Fibroblast of lung (primary cell): ENCODE measurements around the gene ARMC5.

ENCODE experiments used
- CTCF ChIP-seq, 2 donors: IDR thresholded peaks in 1 of 2; conservative IDR thresholded peaks in 1 of 2; 1 replicate in 1 of 2; 2 replicates in 1 of 2; pipeline ENCODE4 v1.5.1; 2011 to 2012; ENCODE audit warnings: low read length in 2 of 2, control low read depth in 1 of 2, inconsistent platforms in 1 of 2, low read depth in 1 of 2, mild to moderate bottlenecking in 1 of 2
- EZH2 ChIP-seq: IDR thresholded peaks from 2 replicates; pipeline ENCODE4 v1.5.1; 2012; ENCODE audit warnings: low read length, control low read depth, mild to moderate bottlenecking; ENCODE audit errors: missing control alignments

GRCh38 chr16:31502981-31503380 lies 43.7 kb downstream of the ARMC5 start:
- no peak for TF ChIP-seq CTCF (conservative IDR thresholded peaks at IDR 0.05 in 1 of 2, IDR thresholded peaks at IDR 0.05 in 1 of 2; ENCODE audit: low read depth in 1 of 2, low read length in 2 of 2)
- no peak for TF ChIP-seq EZH2
